Spleen (tissue), 11 donors: ENCODE results near the gene ATP2B2. TPM values are rescaled to one million over a fixed set of nuclear protein-coding genes. Genes with fewer than 3 reads are reported as not detected.

Source experiments
- DNase-seq: peaks from one replicate; pipeline ENCODE4 v3.0.0-alpha.2; 2020
- H3K27ac ChIP-seq, 8 donors: fragments of 200-600 bp; sonication (generic) in 7 of 8; 1 replicate in 4 of 8; 2 replicates in 4 of 8; pipeline versions ENCODE4 v1.5.0 to v1.8.0; 2016 to 2021; ENCODE audit warnings: inconsistent platforms in 4 of 8, mild to moderate bottlenecking in 4 of 8, moderate library complexity in 1 of 8
- H3K27me3 ChIP-seq, 7 donors: fragments of 200-600 bp; sonication (generic) in 6 of 7; replicated peaks in 1 of 7; 1 replicate in 4 of 7; 2 replicates in 3 of 7; pipeline versions ENCODE4 v1.5.0 to v1.8.0; 2016 to 2021; ENCODE audit warnings: inconsistent platforms in 3 of 7, mild to moderate bottlenecking in 1 of 7
- H3K36me3 ChIP-seq, 6 donors: fragments of 200-600 bp; sonication (generic) in 5 of 6; 1 replicate in 4 of 6; 2 replicates in 2 of 6; pipeline versions ENCODE4 v1.5.0 to v1.8.0; 2016 to 2021; ENCODE audit warnings: inconsistent platforms in 2 of 6
- H3K4me1 ChIP-seq, 6 donors: fragments of 200-600 bp; sonication (generic) in 5 of 6; 1 replicate in 3 of 6; 2 replicates in 3 of 6; pipeline versions ENCODE4 v1.5.0 to v1.8.0; 2016 to 2021; ENCODE audit warnings: inconsistent platforms in 3 of 6
- H3K4me3 ChIP-seq, 8 donors: fragments of 200-600 bp; sonication (generic) in 7 of 8; 1 replicate in 4 of 8; 2 replicates in 4 of 8; pipeline versions ENCODE4 v1.5.0 to v1.8.0; 2016 to 2021; ENCODE audit warnings: inconsistent platforms in 4 of 8, mild to moderate bottlenecking in 4 of 8, moderate library complexity in 2 of 8
- H3K9me3 ChIP-seq, 8 donors: fragments of 200-600 bp; sonication (generic) in 7 of 8; 1 replicate in 4 of 8; 2 replicates in 4 of 8; pipeline versions ENCODE4 v1.5.0 to v1.8.0; 2016 to 2021; ENCODE audit warnings: inconsistent platforms in 4 of 8
- POLR2A ChIP-seq, 3 donors: fragments of 450-650 bp; IDR thresholded peaks; one replicate each; pipeline ENCODE4 v1.5.1; 2017; ENCODE audit warnings: antibody characterized with exemption in 3 of 3, mild to moderate bottlenecking in 1 of 3
- POLR2AphosphoS5 ChIP-seq, 3 donors: sonication (generic); formaldehyde crosslinking; IDR thresholded peaks; one replicate each; pipeline ENCODE4 v1.5.1; 2017; ENCODE audit warnings: antibody characterized with exemption in 3 of 3
- WGBS, 5 donors: extraction: QIAGEN DNeasy Blood & Tissue Kit in 3 of 5; methylation state at CpG; one replicate each; pipeline versions ENCODE4 v1.1.5 to v1.1.7; 2013 to 2018; 5-methylcytosine and 5-hydroxymethylcytosine counted together
- intact Hi-C: fragments of 100-400 bp; cut with DNase I; formaldehyde crosslinking; loops from one replicate; pipeline ENCODE4 v1.15.0; 2023; ENCODE audit warnings: low total_unique reads
- polyA plus RNA-seq, 3 donors: library from polyadenylated mRNA; stranded (reverse); fragments of 200-250 nt; gene quantifications; one replicate each; pipeline ENCODE4 v1.2.1, GENCODE V29; 2013
- total RNA-seq, 7 donors: library from RNA; depleted of rRNA in 3 of 7; stranded (reverse); fragments of >200 nt in 3 of 7; fragmentation: NEBNext Ultra II Directional in 4 of 7; extraction: Animal tissue kit (Norgen Biotek cat#: 25700) in 4 of 7; gene quantifications; one replicate each; pipeline versions ENCODE4 v1.1.0 to v1.2.1, GENCODE V29; 2016 to 2021
- TF ChIP-seq, protein P1 (sequence below), 11 experiments: fragments of 200-600 bp in 7 of 11; fragments of 450-650 bp in 4 of 11; sonication (generic) in 4 of 11; IDR thresholded peaks in 8 of 11; conservative IDR thresholded peaks in 3 of 11; 1 replicate in 7 of 11; 2 replicates in 4 of 11; pipeline versions ENCODE4 v1.4.0 to v1.8.0; 2016 to 2021; ENCODE audit warnings: antibody characterized with exemption in 11 of 11, inconsistent platforms in 4 of 11, mild to moderate bottlenecking in 1 of 11
- donor health status: healthy with polysubstance abuse.
- donor health status: DM: no; HTN: no; CAD: no; lungs with moderate emphysema.
- donor health status: DM: no; HTN: no; CAD: no.
- donor health status: Bipolar disorder and iron deficiency.
- donor health status: healthy.
- donor health status: DM: no; HTN: no; CAD: no.
- donor health status: DM: yes; HTN: yes; CAD: no.

ATP2B2 gene
- total and polyA plus RNA-seq, 10 donors: 0.02 to 1.5 (median 0.24) TPM; not detected in 2

DNA sequence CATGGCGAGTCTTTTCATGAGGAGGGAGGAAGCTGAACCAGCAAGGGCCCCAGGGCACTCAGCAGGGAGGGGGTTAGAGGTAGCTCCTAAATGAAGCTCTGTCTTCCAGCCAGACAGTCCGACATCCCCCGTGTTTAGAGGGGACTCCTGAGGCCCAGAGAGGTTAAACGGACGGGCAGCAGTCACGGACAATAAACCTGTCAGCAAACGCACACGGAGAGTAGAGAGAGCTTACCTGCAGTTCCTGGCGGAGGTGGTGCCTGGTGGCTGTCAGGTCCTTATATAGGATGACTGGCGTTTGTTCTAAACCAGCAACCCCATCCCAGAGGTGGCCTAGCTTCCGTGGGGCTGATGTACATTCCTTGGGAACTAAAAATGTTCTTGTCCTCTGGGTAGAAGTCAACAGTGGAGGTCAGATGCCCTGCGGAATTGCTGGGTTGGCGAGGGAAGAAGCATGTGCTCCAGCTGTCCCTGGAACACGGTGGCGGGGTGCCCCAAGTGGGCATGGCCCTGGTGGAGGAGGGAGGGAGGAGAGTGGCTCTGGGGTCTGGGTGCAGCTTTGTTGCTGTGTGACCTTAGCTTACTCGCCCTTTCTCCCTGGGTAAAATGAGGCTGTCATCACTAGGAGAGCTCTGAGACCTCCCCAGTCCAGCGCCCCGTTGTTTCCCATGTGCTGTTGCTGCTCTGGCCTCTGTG, 214.8 kb downstream of the ATP2B2 start:
- no peak for DNase-seq
- Histone ChIP-seq H3K36me3 (peaks cover 0 to 75% (median 43%) of the 10 kb centered on the region in 6 donors), H3K9me3 (no peaks in the 10 kb centered on the region), H3K27ac (peak overlapping the region in 1 of 8 donors; percentile 83), H3K4me3 (no peak overlapping the region), H3K27me3 (no peaks in the 10 kb centered on the region), H3K4me1 (peaks cover 4 to 48% (median 22%) of the 10 kb centered on the region in 6 donors)
- WGBS, 5 donors: 91 to 94% (median 93%) methylated on average over 15 to 18 of the region's 18 CpGs
- intact Hi-C loops: no loop called here
- TF ChIP-seq, protein P1, sequence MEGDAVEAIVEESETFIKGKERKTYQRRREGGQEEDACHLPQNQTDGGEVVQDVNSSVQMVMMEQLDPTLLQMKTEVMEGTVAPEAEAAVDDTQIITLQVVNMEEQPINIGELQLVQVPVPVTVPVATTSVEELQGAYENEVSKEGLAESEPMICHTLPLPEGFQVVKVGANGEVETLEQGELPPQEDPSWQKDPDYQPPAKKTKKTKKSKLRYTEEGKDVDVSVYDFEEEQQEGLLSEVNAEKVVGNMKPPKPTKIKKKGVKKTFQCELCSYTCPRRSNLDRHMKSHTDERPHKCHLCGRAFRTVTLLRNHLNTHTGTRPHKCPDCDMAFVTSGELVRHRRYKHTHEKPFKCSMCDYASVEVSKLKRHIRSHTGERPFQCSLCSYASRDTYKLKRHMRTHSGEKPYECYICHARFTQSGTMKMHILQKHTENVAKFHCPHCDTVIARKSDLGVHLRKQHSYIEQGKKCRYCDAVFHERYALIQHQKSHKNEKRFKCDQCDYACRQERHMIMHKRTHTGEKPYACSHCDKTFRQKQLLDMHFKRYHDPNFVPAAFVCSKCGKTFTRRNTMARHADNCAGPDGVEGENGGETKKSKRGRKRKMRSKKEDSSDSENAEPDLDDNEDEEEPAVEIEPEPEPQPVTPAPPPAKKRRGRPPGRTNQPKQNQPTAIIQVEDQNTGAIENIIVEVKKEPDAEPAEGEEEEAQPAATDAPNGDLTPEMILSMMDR (IDR thresholded peaks at IDR 0.05 in 8 of 11, conservative IDR thresholded peaks at IDR 0.05 in 3 of 11): no peak
- peak in 1 of 3 donors; percentile 36 for TF ChIP-seq POLR2AphosphoS5 (IDR thresholded peaks at IDR 0.05)

DNA sequence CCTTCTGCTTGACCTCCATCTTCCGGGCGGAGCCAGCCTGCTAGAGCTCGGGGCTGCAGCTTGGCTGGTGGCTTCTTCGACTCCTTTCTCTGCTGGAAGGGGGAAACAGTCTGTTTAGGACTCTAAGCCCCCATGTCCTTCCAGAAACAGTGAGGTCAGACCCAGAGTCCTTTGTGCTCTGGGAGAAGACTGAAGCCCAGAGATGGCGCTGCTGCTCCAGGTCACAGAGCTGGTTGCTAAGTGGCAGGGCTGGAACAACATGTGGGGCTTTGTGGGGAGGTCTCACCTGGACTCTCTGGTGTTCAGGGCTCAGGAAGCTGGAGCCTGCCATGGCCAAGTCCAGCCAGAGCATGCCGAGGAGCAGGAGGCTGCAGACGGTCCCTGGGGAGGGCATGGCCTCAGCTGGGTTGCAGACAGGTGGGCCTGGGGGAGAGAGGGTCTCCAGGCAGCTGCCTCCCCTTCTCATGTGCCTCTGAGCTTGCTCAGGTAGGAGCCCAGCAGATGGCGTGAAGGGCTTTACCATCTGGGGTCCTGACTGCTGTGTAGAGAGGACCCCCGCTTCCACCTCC, 215.5 kb downstream of the ATP2B2 start:
- TF ChIP-seq POLR2A (IDR thresholded peaks at IDR 0.05): no peak
- peak in 2 of 3 donors; percentile 19 to 63 for TF ChIP-seq POLR2AphosphoS5 (IDR thresholded peaks at IDR 0.05)
- TF ChIP-seq, protein P1 (IDR thresholded peaks at IDR 0.05 in 8 of 11, conservative IDR thresholded peaks at IDR 0.05 in 3 of 11): no peak
- intact Hi-C loops: no loop called here
- no peak for DNase-seq
- WGBS, 5 donors: 89 to 99% (median 94%) methylated on average over 6 to 9 of the region's 9 CpGs
- H3K9me3 ChIP-seq: no peaks in the 10 kb centered on the region
- no peaks in the 10 kb centered on the region for H3K27me3 ChIP-seq
- H3K4me1 ChIP-seq: peaks cover 4 to 56% (median 22%) of the 10 kb centered on the region in 6 donors
- no peak overlapping the region for H3K27ac ChIP-seq
- H3K4me3 ChIP-seq: no peak overlapping the region
- H3K36me3 ChIP-seq: peaks cover 0 to 75% (median 42%) of the 10 kb centered on the region in 6 donors

GRCh38 chr3:10289077-10289476, 216.3 kb downstream of the ATP2B2 start:
- Histone ChIP-seq H3K4me1 (peaks cover 4 to 59% (median 22%) of the 10 kb centered on the region in 6 donors), H3K4me3 (no peak overlapping the region), H3K27ac (no peak overlapping the region), H3K9me3 (no peaks in the 10 kb centered on the region), H3K36me3 (peaks cover 0 to 79% (median 42%) of the 10 kb centered on the region in 6 donors), H3K27me3 (no peaks in the 10 kb centered on the region)
- intact Hi-C loops: no loop called here
- no peak for DNase-seq
- 86 to 97% (median 91%) methylated on average over 9 of the region's 9 CpGs for WGBS, 5 donors
- peak in 1 of 3 donors; percentile 55 for TF ChIP-seq POLR2AphosphoS5 (IDR thresholded peaks at IDR 0.05)
- no peak for TF ChIP-seq POLR2A (IDR thresholded peaks at IDR 0.05)
- TF ChIP-seq, protein P1 (IDR thresholded peaks at IDR 0.05 in 8 of 11, conservative IDR thresholded peaks at IDR 0.05 in 3 of 11): no peak

DNA sequence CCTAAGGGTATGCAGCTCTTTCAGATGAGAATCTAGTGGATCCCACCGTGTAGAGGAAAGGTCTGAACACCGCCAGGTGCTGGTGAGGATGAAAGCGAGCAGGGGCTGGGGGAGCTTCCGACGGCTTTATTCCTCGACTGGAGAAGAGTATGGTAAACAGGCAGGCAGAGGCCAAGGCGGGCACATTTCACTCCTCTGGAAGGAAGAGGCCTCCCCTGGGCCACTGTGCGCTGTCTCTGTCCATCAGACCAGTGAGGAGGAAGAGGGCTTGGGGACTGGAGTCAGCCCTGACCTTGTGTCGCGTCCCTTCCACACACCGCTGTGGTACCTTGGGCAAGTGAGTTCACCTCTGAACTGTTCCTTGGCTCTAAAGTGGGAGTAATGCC, 216.8 kb downstream of the ATP2B2 start:
- no peaks in the 10 kb centered on the region for H3K9me3 ChIP-seq
- intact Hi-C loops: no loop called here
- DNase-seq: no peak
- TF ChIP-seq POLR2A (IDR thresholded peaks at IDR 0.05): no peak
- TF ChIP-seq POLR2AphosphoS5 (IDR thresholded peaks at IDR 0.05): no peak
- TF ChIP-seq, protein P1 (IDR thresholded peaks at IDR 0.05 in 8 of 11, conservative IDR thresholded peaks at IDR 0.05 in 3 of 11): no peak
- peaks cover 3 to 59% (median 17%) of the 10 kb centered on the region in 6 donors for H3K4me1 ChIP-seq
- no peak overlapping the region for H3K27ac ChIP-seq
- no peak overlapping the region for H3K4me3 ChIP-seq
- WGBS, 5 donors: 84 to 100% (median 97%) methylated on average over 11 of the region's 11 CpGs
- H3K27me3 ChIP-seq: no peaks in the 10 kb centered on the region
- peaks cover 0 to 84% (median 45%) of the 10 kb centered on the region in 6 donors for H3K36me3 ChIP-seq
